ENCODE measurements around the gene RIT2.

RIT2 gene

DNA sequence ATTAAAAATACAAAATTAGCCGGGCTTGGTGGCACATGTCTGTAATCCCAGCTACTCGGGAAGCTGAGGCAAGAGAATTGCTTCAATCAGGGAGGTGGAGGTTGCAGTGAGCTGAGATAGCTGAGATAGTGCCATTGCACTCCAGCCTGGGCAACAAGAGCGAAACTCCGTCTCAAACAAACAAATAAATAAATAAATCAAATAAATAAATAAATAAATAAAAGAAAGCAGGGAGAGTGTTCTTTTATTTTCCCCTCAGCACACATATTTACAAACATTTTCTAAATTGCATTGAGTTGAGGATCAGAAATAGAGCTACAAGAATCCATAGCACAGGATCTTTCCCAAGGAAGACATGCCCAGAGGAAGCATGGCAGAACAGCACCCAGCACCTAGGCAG, 71.9 kb downstream of the RIT2 start:
- Histone ChIP-seq H3K4me1 (ENCODE audit: insufficient read depth, low read length) (no peaks in the 10 kb centered on the region), H3K9ac (ENCODE audit: low read depth, low read length) (no peak overlapping the region), H3K9me3 (ENCODE audit: insufficient read depth, low read depth, low read length) (no peaks in the 10 kb centered on the region), H3K27ac (ENCODE audit: low read length) (no peak overlapping the region), H3K36me3 (ENCODE audit: insufficient read depth, low read depth, low read length) (no peaks in the 10 kb centered on the region), H3K27me3 (ENCODE audit: insufficient read depth, low read length) (no peaks in the 10 kb centered on the region), H3K4me3 (ENCODE audit: low read length) (no peak overlapping the region)

DNA sequence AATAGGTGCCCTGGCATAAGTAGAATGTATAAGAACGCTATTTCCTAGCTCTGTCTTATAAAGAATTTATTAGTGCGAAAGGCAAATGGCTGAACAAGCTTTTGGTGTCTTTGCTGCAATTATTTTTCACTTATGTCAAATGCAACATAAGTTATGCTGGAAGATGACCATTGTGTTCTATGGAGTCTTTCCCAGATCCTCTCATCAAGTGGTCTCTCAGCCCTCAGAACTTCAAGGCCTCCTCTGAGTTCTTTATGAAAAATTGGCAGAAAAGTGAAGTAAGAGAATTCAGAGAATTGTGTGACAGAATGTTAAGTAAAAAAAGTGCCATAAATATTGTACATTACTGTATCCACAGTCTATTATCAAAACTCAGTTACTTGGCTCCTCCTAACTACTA, 75.2 kb downstream of the RIT2 start:
- no peaks in the 10 kb centered on the region for H3K9me3 ChIP-seq (ENCODE audit: insufficient read depth, low read depth, low read length)
- H3K27me3 ChIP-seq (ENCODE audit: insufficient read depth, low read length): no peaks in the 10 kb centered on the region
- H3K4me1 ChIP-seq (ENCODE audit: insufficient read depth, low read length): peaks cover 6% of the 10 kb centered on the region
- no peak overlapping the region for H3K27ac ChIP-seq (ENCODE audit: low read length)
- H3K4me3 ChIP-seq (ENCODE audit: low read length): no peak overlapping the region
- H3K36me3 ChIP-seq (ENCODE audit: insufficient read depth, low read depth, low read length): no peaks in the 10 kb centered on the region; the same call in 1 of the 2 replicates
- no peak overlapping the region for H3K9ac ChIP-seq (ENCODE audit: low read depth, low read length)

DNA sequence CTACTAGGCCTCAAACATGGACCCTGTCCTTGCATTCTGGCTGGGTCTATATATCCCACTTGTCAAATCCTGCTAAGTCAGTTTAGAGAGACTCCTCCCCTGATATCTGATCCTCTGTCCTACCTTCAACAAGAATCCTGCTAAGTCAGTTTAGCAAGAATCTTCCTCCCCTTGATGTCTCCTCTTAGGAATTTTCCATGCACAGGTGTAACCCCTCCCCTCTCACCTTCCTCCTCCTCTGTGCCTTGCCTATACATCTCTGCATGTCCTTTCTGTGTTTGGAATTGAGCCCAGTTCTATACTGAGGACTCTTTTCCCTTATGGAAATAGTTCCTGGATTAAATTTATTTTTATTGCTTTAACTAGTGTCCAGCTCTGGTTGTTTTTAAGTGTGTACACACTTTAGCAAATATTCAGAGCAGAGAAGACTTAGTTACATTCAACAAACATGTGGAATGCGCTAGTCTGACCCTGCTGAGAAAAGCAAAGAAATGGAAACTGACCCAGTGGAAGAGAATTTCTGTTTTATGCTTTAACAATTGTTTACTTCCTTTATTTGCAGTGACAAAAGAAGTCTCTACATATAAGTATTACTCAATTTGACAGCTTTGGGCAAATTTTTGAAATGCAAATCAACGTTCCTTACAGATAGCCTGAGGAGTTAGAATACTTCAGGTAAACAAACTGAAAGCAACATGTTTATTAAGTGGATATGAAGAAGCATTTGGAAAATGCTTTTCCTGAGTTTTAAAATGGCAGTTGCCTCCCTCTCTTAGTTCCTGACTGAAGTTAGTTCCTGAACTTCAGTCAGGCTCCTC, 80.6 kb downstream of the RIT2 start:
- Histone ChIP-seq H3K27me3 (ENCODE audit: insufficient read depth, low read length) (no peaks in the 10 kb centered on the region), H3K4me1 (ENCODE audit: insufficient read depth, low read length) (peaks cover 20% of the 10 kb centered on the region), H3K27ac (ENCODE audit: low read length) (peak overlapping the region; percentile 15), H3K36me3 (ENCODE audit: insufficient read depth, low read depth, low read length) (no peaks in the 10 kb centered on the region; the same call in 1 of the 2 replicates), H3K9me3 (ENCODE audit: insufficient read depth, low read depth, low read length) (no peaks in the 10 kb centered on the region), H3K4me3 (ENCODE audit: low read length) (peak overlapping the region; percentile 51; the same call in 1 of the 2 replicates), H3K9ac (ENCODE audit: low read depth, low read length) (peak overlapping the region; percentile 28; the same call in 1 of the 2 replicates)

DNA sequence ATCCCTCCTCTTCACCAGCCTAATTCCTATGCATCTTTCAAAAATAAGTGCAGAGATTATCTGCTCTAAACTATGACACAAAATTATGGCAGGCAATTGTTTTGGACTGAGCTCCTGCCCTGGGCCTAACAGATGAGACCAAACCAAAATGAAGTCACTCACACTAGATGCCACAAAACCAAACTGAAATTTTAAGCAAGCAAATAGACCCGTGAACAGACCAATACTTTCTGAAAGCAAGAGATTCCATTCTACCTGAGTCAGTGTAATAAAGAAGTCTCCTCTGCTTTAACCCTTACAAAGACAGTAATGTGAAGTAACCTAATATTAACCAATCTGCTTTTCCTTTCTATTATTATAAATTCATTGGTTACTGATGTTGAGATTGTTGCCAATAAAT, 84.3 kb downstream of the RIT2 start:
- Histone ChIP-seq H3K9ac (ENCODE audit: low read depth, low read length) (no peak overlapping the region), H3K4me1 (ENCODE audit: insufficient read depth, low read length) (peaks cover 20% of the 10 kb centered on the region), H3K4me3 (ENCODE audit: low read length) (no peak overlapping the region), H3K9me3 (ENCODE audit: insufficient read depth, low read depth, low read length) (no peaks in the 10 kb centered on the region), H3K27me3 (ENCODE audit: insufficient read depth, low read length) (no peaks in the 10 kb centered on the region), H3K36me3 (ENCODE audit: insufficient read depth, low read depth, low read length) (no peaks in the 10 kb centered on the region), H3K27ac (ENCODE audit: low read length) (no peak overlapping the region)

DNA sequence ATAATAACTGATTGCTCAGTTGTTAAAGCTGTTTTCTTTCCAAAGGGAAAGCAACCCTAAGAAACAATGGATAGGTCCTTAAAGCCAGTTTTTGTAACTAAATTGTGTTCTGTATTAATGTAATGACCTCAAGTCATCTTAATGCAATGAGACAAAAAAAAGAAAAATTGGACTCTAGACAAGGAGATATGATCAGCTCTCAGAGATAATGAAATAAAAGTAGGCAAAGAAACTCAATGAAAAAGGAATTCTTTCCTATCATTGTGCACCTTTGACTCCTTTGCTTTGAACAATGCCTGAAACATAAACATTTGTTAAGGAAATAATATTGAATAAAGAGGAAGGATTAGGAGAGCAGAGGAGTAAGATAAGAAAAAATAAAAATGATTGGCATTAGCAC, 86.1 kb downstream of the RIT2 start:
- Histone ChIP-seq H3K9me3 (ENCODE audit: insufficient read depth, low read depth, low read length) (no peaks in the 10 kb centered on the region), H3K36me3 (ENCODE audit: insufficient read depth, low read depth, low read length) (no peaks in the 10 kb centered on the region), H3K4me1 (ENCODE audit: insufficient read depth, low read length) (peaks cover 7% of the 10 kb centered on the region; the same call in 1 of the 2 replicates), H3K9ac (ENCODE audit: low read depth, low read length) (no peak overlapping the region), H3K27ac (ENCODE audit: low read length) (no peak overlapping the region), H3K27me3 (ENCODE audit: insufficient read depth, low read length) (no peaks in the 10 kb centered on the region), H3K4me3 (ENCODE audit: low read length) (no peak overlapping the region)

DNA sequence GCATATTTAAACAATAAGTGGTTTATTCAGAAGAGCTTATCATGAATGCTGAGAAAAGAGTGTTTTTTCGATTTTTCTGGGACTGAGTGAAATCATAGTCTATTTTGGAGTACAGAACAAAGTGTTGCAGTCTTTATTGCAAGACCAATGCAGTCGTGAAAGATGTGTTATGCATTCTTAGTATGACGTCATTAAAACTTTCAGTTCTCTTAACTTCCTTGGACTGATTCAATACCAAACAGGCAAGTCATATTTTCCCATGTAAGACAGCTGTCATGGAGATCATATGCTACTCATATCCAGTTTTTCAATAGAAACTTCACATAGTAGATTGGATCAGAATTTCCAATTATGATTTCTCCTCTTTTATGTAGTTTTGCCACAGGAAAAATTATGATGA, 92.6 kb downstream of the RIT2 start:
- H3K27ac ChIP-seq (ENCODE audit: low read length): no peak overlapping the region
- no peaks in the 10 kb centered on the region for H3K36me3 ChIP-seq (ENCODE audit: insufficient read depth, low read depth, low read length)
- no peaks in the 10 kb centered on the region for H3K4me1 ChIP-seq (ENCODE audit: insufficient read depth, low read length)
- H3K27me3 ChIP-seq (ENCODE audit: insufficient read depth, low read length): no peaks in the 10 kb centered on the region
- H3K9ac ChIP-seq (ENCODE audit: low read depth, low read length): no peak overlapping the region
- no peaks in the 10 kb centered on the region for H3K9me3 ChIP-seq (ENCODE audit: insufficient read depth, low read depth, low read length)
- H3K4me3 ChIP-seq (ENCODE audit: low read length): no peak overlapping the region

DNA sequence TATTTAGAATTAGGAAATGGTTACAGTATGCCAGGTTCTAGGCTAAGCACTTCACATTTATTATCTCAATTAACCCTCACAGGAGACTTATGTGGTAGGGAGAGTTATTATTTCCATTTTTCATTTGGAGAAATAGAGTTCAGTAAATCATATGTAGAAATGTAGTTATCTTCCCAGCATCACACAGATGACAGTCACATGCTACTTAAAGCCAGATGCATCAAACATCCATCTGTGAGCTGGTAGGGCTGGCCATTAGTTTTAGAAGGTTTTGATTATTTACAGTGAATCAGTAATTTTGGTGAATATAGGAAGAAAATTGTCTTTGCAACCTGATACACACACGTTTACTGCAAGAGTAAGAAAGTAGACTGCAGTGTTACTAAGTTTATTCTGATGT, 97.9 kb downstream of the RIT2 start:
- no peak overlapping the region for H3K4me3 ChIP-seq (ENCODE audit: low read length)
- H3K4me1 ChIP-seq (ENCODE audit: insufficient read depth, low read length): no peaks in the 10 kb centered on the region
- H3K27me3 ChIP-seq (ENCODE audit: insufficient read depth, low read length): no peaks in the 10 kb centered on the region
- no peak overlapping the region for H3K9ac ChIP-seq (ENCODE audit: low read depth, low read length)
- no peak overlapping the region for H3K27ac ChIP-seq (ENCODE audit: low read length)
- no peaks in the 10 kb centered on the region for H3K9me3 ChIP-seq (ENCODE audit: insufficient read depth, low read depth, low read length)
- H3K36me3 ChIP-seq (ENCODE audit: insufficient read depth, low read depth, low read length): no peaks in the 10 kb centered on the region

DNA sequence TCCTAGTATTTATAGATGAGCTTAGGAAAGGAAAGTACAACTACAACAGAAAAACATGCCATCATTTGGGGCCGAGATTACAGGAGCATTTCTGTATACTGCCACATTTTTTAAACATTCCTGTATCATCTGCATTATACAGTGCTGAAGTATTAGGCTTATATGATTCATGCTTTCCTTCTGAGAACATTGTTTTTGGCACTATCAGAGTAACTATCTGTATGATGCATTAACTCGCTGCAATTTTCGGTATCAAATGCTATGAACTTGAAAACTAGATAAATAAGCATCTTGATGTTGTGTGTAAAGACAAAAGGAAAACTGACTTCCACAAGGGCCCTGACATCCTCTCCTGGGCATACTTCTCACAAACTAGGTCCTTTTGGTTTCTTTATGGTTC, 102.0 kb downstream of the RIT2 start:
- H3K9ac ChIP-seq (ENCODE audit: low read depth, low read length): no peak overlapping the region
- no peak overlapping the region for H3K4me3 ChIP-seq (ENCODE audit: low read length)
- H3K36me3 ChIP-seq (ENCODE audit: insufficient read depth, low read depth, low read length): no peaks in the 10 kb centered on the region
- H3K27ac ChIP-seq (ENCODE audit: low read length): no peak overlapping the region
- no peaks in the 10 kb centered on the region for H3K9me3 ChIP-seq (ENCODE audit: insufficient read depth, low read depth, low read length)
- peaks cover 9% of the 10 kb centered on the region; the same call in 1 of the 2 replicates for H3K4me1 ChIP-seq (ENCODE audit: insufficient read depth, low read length)
- H3K27me3 ChIP-seq (ENCODE audit: insufficient read depth, low read length): no peaks in the 10 kb centered on the region

DNA sequence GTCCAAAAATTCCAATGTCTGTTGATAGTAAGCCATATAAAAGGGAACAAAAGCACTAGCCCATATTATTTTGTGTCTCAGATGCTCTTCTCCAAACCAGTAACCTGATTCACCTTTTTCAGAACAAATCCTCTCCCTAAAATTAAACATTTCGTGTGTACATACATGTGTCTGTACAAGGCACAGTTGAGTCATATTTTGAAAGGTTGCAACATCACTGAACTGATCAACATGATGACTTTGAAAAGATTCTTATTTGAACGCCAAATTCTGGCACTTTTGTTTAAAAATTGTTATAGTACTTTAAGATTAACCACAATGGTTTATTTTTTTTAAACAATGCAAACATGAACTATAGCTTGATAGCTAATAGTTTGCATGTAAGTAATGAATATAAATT, 102.5 kb downstream of the RIT2 start:
- Histone ChIP-seq H3K9me3 (ENCODE audit: insufficient read depth, low read depth, low read length) (no peaks in the 10 kb centered on the region), H3K27me3 (ENCODE audit: insufficient read depth, low read length) (no peaks in the 10 kb centered on the region), H3K36me3 (ENCODE audit: insufficient read depth, low read depth, low read length) (no peaks in the 10 kb centered on the region), H3K27ac (ENCODE audit: low read length) (no peak overlapping the region), H3K4me3 (ENCODE audit: low read length) (no peak overlapping the region), H3K4me1 (ENCODE audit: insufficient read depth, low read length) (peaks cover 9% of the 10 kb centered on the region; the same call in 1 of the 2 replicates), H3K9ac (ENCODE audit: low read depth, low read length) (no peak overlapping the region)

DNA sequence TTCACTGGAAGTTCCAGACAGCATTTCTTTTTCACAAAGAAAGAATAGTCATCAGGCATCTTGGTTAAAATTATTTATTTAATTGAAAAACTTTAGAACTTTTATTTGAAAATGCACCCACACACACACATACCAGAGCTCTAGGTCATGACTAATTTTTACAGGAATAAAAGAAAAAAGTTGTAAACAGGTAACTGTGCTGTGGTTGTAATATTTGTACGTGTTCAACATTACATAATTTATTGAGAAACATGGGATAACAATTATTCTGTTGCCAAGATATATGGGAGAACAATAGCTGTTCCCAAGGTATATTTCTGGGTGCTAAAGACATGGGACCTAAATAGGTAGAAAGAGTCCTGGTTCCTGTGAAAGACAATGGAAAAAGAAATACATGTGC, 104.9 kb downstream of the RIT2 start:
- Histone ChIP-seq H3K9me3 (ENCODE audit: insufficient read depth, low read depth, low read length) (no peaks in the 10 kb centered on the region), H3K9ac (ENCODE audit: low read depth, low read length) (no peak overlapping the region), H3K27ac (ENCODE audit: low read length) (no peak overlapping the region), H3K27me3 (ENCODE audit: insufficient read depth, low read length) (no peaks in the 10 kb centered on the region), H3K36me3 (ENCODE audit: insufficient read depth, low read depth, low read length) (no peaks in the 10 kb centered on the region), H3K4me1 (ENCODE audit: insufficient read depth, low read length) (peaks cover 11% of the 10 kb centered on the region; the same call in 1 of the 2 replicates), H3K4me3 (ENCODE audit: low read length) (no peak overlapping the region)

DNA sequence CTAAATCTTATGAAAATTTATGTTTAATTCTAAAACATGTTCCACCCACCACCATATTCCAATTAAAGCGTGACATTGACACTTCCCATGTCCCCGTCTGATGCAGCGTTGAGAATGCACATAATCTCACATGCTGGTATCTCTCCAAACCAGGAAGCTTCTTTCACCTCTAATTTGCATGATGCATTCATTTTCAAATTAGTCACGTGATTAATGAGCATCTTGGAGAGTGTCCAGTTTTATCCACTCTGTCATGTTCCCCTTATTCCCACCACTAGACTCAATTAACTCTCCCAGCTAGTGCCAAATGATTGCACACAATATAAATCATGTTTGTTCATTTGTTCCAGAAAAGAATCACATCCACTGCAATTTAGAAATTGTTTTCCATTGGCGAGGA, 105.8 kb downstream of the RIT2 start:
- Histone ChIP-seq H3K9me3 (ENCODE audit: insufficient read depth, low read depth, low read length) (no peaks in the 10 kb centered on the region), H3K9ac (ENCODE audit: low read depth, low read length) (no peak overlapping the region), H3K36me3 (ENCODE audit: insufficient read depth, low read depth, low read length) (no peaks in the 10 kb centered on the region), H3K4me3 (ENCODE audit: low read length) (no peak overlapping the region), H3K27me3 (ENCODE audit: insufficient read depth, low read length) (no peaks in the 10 kb centered on the region), H3K27ac (ENCODE audit: low read length) (no peak overlapping the region), H3K4me1 (ENCODE audit: insufficient read depth, low read length) (peaks cover 14% of the 10 kb centered on the region; the same call in 1 of the 2 replicates)

DNA sequence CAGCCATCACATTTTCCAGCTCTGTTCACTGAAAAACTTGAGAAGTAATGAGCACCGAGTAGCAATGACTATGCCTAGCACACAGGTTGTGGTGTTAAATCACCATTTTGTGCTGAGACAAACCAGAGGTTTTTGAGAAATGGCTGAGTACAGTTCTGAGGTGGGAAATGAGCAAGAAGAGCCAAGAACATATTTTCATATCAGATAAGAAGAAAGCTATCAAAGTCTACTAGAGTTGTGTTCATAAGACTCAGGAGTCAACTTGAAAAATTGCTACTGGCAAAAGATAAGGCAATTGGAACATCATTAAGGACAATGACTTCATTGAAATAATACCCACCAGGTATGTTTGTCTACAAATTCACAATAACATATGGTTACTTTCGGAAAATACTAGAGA, 108.1 kb downstream of the RIT2 start:
- H3K27ac ChIP-seq (ENCODE audit: low read length): no peak overlapping the region
- H3K27me3 ChIP-seq (ENCODE audit: insufficient read depth, low read length): no peaks in the 10 kb centered on the region
- no peak overlapping the region for H3K4me3 ChIP-seq (ENCODE audit: low read length)
- H3K4me1 ChIP-seq (ENCODE audit: insufficient read depth, low read length): peaks cover 14% of the 10 kb centered on the region; the same call in 1 of the 2 replicates
- H3K36me3 ChIP-seq (ENCODE audit: insufficient read depth, low read depth, low read length): no peaks in the 10 kb centered on the region
- no peak overlapping the region for H3K9ac ChIP-seq (ENCODE audit: low read depth, low read length)
- H3K9me3 ChIP-seq (ENCODE audit: insufficient read depth, low read depth, low read length): no peaks in the 10 kb centered on the region
